Kasumi-1 (cell line): ENCODE data around the gene VMP1.
A peak's percentile ranks its signal among the peaks of the same experiment; 100 is the strongest.
"Not testable (repeated sequence)": the region's sequence is repeated elsewhere in the genome, so short reads cannot be mapped to it uniquely, and the experiment has no call there.

Source experiments
- DNase-seq, 2 experiments: peaks; one replicate each; lab custom pipeline; 2025; lab: John Stamatoyannopoulos, UW

VMP1 gene

DNA sequence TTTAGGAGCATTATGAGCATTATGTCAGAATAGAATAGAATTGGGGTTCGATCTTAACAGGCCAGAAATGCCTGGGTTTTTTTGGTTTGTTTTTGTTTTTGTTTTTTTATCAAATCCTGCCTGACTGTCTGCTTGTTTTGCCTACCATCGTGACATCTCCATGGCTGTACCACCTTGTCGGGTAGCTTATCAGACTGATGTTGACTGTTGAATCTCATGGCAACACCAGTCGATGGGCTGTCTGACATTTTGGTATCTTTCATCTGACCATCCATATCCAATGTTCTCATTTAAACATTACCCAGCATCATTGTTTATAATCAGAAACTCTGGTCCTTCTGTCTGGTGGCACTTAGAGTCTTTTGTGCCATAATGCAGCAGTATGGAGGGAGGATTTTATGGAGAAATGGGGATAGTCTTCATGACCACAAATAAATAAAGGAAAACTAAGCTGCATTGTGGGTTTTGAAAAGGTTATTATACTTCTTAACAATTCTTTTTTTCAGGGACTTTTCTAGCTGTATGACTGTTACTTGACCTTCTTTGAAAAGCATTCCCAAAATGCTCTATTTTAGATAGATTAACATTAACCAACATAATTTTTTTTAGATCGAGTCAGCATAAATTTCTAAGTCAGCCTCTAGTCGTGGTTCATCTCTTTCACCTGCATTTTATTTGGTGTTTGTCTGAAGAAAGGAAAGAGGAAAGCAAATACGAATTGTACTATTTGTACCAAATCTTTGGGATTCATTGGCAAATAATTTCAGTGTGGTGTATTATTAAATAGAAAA, 133.8 kb downstream of the VMP1 start:
- DNase-seq: not testable (repeated sequence)

DNA sequence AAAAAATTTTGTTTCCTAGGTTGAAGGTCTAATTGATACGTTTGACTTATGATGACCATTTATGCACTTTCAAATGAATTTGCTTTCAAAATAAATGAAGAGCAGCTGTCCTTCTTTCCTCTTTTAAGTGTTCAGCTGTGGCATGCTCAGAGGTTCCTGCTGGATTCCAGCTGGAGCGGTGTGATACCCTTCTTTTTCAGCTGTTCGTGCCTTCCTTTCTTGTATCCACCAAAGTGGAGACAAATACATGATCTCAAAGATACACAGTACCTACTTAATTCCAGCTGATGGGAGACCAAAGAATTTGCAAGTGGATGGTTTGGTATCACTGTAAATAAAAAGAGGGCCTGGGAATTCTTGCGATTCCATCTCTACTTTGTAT, 134.4 kb downstream of the VMP1 start:
- DNase-seq: not testable (repeated sequence)

DNA sequence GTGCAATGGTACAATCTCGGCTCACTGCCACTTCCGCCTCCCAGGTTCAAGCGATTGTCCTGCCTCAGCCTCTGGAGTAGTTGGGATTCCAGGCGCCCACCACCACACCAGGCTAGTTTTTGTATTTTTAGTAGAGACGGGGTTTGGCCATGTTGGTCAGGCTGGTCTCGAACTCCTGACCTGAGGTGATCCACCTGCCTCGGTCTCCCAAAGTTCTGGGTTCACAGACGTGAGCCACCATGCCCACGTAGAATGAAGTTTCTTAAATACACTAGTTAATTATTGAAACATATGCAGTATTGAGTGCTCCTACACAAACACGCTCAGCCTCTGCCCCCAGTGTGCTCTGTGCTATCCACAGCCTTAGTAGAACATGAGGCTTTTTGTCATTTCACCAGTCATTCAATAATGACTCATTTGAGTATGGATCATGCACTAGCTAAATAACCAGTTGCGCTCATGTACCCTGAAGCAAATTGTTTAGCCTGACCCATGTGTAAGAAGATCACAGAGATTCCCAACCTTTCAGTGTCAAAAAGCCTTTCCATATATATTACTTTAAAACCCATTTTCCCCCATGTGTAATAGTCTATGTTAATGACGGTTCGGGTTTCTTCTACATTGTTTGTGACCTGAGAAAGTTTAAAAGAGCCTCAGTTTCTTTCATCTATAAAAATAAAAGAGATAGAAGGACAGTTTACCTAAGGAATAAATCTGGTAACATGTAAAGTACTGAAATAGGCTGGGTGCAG, 135.6 kb downstream of the VMP1 start:
- no peak for DNase-seq

DNA sequence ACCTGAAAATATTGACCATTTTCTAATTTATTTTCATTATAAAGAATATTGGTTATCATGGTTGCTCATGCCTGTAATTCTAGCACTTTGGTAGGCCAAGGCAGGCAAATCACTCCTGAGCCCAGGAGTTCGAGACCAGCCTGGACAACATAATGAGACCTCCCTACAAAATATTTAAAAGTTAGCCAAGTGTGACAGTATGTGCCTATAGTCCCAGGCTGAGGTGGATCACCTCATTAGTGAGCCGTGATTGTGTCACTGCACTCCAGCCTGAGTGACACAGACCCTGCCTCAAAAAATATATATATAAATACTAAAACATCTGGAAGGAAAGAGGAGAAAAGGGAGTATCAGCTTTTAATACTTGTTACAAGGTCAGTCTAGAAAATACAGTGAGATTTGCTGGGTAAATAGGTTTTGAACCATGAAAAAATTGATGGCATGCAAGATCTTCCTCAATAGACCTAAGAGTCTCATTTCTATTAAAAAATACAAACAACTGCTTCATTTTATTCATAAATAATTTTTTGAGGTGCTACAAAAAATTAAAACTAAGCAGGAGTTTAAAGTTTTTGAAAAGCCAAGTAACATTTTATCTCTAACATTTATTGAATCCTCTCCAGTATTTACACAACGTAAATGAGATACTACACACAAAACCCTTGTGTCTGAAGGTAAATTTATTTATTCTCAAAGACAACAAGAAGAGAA, 137.6 kb downstream of the VMP1 start:
- no peak for DNase-seq

DNA sequence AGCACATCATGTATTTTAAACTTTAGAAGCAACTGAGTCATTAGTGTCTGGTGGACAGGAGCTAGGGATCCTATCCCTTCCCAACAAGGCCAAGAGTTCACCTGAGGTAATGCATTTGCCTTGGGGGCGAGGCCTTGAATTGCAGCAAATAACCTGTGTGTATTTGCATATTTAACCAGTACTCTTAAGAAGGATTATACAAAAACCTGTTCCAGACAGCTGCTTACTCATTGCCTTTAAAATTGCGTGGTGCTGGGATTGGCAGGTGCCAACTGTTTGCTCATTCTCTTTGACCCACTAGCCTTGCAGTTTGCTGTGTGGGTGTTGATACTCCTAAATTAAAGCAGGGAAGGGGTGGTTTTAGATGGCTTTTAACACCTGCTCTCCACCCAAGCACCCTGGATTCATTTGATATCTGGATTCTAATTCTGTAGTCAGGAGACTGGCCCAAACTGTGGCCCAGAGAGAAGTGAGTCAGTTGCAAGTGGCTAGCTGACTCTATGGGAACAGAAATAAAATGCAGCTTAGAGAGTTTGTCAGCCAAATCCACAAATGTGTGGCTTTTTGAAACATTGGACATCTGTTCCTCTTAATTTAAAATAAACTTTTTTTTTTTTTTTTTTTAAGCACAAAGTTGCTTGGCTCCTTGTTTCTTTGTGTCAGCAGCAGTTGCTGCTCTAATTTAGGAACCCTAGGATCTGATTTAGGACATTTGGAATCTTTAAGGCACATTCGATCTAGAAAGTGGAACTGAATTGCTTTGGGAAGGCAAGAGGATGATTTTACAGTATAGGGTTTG, 138.3 kb downstream of the VMP1 start:
- no peak for DNase-seq

DNA sequence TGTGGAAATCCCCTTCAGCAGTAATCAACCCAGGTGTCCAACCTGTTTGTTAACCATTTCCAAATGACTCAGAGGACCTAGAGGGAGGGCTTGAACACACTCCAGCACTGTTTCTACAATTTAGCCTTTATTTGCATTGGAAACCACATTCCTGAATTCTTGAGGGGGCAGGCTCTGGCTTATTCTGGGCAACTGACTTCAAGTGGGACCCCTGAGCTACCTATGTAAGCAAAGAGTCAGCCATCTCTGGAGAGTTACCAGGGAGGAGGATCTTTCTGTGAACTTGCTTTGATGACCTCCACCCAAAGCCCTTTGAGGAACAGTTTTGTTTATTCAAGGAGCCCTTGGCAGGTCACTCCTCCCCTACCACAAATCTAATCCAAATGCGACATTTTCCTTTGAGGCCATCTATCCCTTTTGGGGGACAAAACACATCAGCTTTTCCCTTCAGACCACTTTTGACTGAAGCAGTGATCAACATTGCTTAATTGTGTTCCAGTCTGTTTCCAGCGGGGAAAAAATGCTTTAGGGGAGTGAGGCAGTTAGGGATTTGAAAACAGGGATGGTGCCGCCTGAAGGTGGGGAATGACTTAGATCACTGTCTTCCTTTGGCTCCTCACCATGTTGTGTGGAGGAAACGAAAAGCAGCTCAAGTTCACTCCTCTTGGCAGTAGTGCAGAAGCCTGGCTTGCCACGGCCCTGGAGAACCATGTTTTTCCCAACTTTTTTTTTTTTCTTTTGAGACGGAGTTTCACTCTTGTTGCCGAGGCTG, 139.1 kb downstream of the VMP1 start:
- DNase-seq: no peak

DNA sequence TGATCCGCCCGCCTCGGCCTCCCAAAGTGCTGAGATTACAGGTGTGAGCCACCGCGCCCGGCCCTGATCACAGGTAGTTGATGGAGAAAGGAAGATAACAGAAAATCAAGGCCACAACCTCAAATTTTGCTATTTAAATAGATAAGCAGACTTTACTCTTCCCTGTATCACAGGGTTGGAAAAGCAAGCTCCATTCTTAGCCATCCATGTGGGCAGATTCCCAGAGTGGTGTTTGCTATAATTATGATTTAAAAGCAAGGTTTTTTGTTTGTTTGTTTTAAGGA, 140.9 kb downstream of the VMP1 start:
- DNase-seq: no peak

DNA sequence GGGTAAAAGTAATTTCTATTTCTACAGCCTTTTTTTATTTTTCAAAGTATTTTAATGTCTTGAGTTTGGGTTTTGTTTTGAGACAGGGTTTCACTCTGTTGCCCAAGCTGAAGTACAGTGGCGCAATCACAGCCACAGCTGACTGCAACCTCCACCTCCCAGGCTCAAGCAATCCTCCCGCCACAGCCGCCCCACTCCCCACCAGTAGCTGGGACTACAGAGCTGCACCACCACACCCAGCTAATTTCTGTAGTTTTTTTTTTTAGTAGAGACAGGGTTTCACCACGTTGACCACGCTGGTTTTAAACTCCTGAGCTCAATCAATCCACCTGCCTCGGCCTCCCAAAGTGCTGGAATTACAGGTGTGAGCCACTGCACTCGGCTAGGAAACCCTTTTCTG, 141.3 kb downstream of the VMP1 start:
- DNase-seq: no peak

DNA sequence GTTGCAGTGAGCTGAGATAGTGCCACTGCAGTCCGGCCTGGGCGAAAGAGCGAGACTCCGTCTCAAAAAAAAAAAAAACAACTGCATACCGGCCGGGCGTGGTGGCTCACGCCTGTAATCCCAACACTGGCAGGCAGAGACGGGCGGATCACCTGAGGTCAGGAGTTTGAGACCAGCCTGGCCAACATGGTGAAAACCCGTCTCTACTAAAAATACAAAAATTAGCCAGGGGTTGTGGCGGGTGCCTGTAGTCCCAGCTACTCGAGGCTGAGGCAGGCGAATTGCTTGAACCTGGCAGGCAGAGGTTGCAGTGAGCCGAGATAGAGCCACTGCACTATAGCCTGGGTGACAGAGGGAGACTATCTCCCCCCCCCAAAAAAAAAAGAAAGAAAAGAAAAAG, 142.9 kb downstream of the VMP1 start:
- not testable (repeated sequence) for DNase-seq

DNA sequence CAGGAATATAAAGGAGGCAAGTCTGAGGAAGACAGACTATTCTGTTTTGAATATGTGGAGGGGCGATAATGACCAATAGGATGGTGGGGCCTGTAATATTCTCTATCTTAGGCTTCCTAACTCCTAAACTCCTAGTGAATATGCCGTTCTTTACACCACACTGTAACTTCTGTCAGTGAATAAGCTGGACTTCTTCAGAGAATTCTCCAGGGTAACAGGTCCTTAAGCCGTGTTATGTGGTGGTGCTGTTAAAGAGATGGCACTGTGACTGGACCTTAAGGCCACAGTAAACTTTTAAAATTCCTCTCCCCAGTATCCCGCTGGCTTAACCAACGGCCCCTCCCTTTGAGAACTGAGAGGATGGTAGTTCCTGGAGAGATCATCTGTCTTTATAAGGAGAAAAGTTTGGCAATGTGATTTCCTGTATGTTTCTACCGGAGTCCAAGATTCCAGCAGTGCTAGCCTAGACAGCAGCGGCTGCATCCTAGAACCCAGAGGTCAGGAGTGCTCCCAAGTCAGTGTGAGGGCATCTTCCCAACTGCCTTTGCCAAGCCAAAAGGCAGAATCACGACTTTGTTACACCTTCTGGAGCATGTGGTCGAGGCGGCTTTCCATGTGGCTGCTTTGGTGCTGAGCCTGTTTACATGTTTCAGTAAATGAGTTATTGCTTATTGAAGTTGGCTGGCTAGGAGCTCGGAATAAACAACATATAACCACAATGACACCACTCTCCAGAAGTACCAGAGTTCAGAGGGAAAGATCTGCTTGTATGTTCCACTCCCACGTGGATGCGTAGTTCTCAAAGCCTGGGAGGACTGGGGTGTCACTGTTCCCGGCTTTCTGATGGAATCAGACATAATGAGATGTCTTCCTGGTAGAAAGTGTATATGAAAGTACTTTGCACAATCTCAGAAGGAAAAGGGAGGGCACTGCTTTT, 144.3 kb downstream of the VMP1 start:
- DNase-seq: no peak

DNA sequence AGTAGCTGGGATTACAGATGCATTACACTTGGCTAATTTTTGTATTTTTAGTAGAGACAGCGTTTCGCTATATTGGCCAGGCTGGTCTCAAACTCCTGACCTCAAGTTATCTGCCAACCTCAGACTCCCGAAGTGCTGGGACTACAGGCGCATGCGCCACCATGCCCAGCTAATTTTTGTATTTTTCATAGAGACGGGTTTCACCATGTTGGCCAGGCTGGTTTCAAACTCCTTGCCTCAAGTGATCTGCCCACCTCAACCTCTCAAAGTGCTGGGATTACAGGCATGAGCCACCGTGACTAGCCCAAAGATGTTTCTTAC, 145.4 kb downstream of the VMP1 start:
- not testable (repeated sequence) for DNase-seq

DNA sequence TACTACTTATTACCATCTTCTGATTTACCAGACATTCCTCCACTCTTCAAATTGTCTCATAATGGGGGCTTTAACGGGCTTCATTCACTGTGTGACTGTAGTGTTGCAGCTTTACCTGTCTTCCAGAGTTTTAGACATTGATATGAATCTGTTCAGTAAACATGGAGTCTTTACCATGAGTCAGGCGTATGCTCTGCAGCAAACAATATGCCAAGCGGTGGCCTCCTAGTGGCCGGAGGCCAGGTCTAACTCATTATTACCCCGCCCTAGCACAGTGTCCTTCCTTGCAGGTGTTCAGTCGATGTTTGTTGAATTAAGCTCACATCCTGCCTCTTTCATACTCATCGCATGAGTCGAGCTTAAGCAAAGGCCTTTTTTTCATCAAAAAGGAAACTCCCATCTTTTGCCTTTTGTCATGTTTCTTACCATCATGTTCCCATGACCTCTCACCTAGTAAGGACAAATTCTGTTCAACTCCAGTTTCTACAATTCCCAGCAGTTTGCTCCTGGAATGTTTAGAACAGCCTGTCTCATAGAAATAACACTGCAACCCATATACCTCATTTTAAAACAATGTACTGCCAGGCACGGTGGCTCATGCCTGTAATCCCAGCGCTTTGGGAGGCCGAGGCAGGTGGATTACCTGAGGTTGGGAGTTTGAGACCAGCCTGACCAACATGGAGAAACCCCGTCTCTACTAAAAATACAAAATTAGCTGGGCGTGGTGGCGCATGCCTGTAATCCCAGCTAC, 145.9 kb downstream of the VMP1 start:
- no peak for DNase-seq

DNA sequence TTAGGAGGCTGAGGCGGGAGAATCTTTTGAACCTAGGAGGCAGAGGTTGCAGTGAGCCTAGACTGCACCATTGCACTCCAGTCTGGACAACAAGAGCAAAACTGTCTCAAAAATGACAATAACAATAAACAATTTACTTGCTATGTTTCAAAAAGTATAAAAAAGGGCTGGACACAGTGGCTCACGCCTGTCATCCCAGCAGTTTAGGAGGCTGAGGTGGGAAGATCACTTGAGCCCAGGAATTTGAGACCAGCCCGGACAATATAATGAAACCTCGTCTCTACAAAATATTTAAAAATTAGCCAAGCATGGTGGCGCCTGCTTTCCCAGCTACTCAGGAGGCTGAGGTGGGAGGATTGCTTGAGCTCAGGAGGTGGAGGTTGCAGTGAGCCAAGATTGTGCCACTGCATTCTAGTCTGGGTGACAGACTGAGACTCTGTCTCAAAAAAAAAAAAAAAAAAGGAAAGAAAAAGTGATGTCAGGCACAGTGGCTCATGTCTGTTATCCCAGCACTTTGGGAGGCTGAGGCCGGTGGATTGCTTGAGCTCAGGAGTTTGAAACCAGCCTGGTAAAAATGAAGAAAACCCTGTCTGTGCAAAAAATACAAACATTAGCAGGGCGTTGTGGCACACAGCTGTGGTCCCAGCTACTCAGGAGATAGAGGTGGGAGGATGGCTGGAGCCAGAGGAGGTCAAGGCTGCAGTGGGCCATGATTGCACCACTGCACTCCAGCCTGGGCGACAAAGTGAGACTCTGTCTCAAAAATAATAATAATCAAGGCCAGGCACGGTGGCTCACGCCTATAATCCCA, 146.7 kb downstream of the VMP1 start:
- not testable (repeated sequence) for DNase-seq

DNA sequence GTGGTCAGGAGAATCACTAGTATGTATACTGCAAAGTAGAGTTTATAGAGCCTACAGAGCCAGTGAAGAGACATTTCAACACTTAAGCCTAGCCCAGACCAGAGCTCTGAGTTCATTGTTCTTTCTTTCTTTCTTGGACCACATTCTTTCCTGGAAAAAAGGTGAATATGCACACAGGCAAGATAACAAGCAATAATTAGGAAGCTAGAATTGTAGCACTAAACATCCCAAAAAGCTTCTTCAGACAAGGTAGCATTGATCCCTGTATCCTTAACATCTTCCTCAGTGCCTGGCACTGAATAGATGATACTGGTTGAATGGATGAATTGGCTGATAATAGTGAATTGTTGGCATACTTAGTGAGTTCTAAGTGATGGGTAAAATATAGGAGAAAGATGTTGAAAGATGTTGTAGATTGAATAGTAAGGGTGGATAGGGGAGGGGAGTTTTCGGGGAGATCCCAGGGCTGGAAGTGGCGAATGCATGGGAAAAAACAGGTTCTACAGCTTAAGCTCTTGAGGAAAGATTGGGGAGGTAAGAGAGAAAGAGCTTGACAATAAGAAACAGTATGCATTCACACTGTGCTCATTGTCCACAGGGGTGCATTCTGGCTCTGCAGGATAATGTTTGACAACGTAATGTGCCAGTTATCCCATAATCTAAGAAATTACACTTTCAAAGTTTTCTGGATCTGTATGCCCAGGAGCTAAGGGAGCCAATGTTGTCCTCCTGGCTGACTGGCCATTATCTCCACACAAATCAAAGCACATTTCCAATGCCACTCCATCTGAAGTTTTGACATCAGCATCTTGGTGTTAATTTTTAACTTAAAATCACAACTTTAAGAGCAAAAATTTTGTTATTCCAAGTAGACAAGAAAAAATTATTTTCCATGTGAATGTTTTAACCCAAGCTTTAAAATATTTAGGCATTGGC, 149.7 kb downstream of the VMP1 start:
- no peak for DNase-seq

DNA sequence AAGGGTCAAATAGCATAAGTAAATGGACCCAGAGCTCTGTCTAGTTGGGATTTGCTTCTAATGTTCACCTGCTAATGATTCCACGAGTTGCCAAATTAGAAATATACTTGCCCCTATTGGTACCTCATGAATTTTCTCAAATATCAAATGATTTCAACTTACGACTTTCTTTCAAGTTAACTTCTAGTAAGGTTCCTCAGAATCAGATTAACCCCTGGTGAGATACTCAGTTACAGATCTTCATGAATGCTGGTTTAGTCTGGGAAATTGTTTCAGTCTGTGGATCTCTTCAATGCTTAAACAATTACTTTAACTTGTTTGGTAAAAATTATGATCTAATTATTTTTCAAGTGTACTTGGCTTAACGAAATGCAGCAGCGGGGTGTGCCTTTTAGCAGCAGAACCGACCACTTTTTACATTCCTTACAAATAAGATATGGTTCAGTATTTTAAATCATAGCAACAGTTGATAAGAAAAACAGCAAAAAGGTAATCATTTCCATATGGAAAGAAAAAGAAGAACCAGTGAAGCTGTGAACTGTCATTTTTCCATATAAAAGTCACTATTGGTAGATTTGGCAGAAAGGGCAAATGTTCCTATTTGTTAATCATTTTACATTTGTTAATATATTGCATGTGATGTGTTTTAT, 150.8 kb downstream of the VMP1 start:
- DNase-seq: no peak

DNA sequence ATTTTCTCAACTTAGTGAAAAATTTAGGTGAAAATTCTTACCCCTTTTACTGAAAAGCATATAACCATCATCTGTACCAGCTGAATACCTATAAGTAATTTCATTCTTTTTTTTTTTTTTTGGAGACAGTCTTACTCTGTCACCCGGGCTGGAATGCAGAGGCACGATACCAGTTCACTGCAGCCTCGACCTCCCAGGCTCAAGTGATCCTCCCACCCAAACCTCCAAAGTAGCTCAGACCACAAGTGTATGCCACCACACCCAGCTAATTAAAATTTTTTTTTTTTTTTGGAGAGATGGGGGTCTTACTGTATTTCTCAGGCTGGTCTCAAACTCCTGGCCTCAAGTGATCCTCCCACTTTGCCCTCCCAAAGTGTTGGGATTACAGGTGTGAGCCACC, 151.5 kb downstream of the VMP1 start:
- DNase-seq: no peak

DNA sequence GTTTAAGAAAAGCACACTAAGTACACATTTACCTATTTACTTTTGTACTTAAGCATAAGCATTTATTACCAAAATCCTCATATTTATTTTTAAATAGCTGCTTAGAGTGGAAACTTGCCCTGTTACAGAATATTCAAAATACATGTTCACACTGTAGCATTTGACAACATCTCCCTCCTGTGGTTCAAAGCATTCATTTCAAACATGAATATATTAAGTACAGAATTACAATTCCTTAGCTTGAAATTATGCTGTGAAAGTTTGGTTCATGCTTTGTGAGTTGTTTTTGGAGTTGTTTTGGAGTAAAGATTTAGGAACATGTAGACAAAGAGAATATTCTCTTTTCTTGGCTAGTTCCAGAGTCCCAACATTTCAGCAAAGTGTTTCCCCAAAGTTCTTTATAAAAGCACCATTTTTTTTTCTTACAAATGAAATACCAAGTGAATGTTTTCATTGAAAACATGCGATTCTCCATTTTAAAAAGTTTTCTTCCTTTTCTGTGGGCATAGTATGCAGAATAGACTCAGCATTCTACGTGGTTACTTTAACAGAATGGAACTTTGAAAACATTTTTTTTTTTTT, 152.1 kb downstream of the VMP1 start:
- peak; percentile 81 to 83 for DNase-seq
